Hippocampal formation (tissue), 2 donors: ENCODE results near the gene HSPA1B.
"Not testable (repeated sequence)": the region's sequence is repeated elsewhere in the genome, so short reads cannot be mapped to it uniquely, and the experiment has no call there.

ENCODE experiments used
- DNase-seq, 2 donors: peaks; one replicate each; lab custom pipeline; 2025; lab: John Stamatoyannopoulos, UW

The HSPA1B gene

DNA sequence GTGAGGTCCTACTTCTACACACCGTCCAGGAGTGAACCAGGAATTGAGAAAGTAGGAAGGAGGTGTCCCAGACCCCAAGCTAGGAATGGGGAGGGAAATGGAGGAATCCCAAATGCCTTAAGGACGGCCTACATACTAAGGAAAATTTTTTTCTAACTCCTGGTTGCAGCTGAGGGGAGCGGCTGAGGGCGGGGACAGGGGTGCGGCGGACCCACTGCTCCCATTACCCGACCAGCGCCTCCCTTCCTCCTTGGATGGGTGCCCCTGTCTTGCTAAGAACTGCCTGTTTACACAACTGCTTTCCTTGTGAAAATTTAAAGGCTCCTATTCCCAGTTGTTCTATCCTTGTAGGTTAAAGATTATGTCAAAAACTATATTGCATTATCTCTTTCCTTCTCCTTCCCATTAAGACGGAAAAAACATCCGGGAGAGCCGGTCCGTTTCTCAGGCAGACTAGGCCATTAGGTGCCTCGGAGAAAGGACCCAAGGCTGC is 699 bp upstream of the HSPA1B start:
- DNase-seq = peak; percentile 79 to 92

- DNase-seq = peak in 1 of 2 donors; percentile 82
These were observed 2.2 kb downstream of the HSPA1B start for GRCh38 chr6:31829633-31830283.

DNA sequence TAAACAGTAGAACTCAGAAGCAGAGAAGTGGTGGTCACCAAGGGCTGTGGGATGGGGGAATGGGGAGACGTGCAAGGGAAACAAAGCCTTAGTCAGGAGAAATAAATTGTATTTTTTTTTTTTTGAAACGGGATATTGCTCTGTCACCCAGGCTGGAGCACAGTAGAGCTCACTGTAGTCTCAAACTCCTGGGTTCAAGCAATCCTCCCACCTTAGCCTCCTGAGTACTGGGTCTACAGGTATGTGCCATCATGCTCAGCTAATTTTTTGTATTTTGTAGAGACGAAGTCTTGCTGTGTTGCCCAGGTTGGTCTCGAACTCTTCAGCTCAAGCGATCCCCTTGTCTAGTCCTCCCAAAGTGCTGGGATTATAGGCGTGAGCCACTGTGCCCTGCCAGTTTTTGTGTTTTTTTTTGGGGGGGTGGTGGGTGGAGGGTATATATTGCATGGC is 3.4 kb downstream of the HSPA1B start:
- no peak for DNase-seq

DNA sequence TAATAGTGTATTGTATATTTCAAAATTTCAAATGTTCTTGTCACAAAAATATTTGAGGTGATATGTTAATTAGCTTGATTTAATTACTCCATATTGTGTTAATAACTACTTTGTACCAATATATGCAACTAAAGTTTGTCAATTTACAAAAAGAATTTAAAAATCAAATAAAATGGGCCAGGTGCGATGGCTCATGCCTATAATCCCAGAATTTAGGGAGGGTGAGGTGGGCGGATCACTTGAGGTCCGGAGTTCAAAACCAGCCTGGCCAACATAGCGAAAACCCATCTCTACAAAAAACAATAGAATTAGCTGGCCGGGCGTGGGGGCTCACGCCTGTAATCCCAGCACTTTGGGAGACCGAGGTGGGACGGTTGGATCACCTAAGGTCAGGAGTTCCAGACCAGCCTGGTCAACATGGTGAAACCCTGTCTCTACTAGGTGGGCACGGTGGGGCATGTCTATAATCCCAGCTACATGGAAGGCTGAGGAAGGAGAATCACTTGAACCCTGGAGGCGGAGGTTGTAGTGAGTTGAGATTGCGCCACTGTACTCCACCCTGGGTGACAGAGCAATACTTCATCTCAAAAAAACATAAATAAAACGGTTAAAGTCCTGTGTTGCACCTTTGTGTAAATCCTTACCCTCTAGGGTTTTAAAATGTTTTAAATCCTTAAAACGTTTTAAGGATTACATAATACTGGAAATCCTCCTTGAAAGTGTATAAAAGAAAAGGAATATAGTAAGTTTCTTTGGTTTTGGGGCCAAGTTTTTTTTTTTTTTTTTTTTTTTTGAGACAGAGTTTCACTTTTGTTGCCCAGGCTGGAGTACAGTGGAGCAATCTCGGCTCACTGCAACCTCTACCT is 4.0 kb downstream of the HSPA1B start:
- DNase-seq = no peak

DNA sequence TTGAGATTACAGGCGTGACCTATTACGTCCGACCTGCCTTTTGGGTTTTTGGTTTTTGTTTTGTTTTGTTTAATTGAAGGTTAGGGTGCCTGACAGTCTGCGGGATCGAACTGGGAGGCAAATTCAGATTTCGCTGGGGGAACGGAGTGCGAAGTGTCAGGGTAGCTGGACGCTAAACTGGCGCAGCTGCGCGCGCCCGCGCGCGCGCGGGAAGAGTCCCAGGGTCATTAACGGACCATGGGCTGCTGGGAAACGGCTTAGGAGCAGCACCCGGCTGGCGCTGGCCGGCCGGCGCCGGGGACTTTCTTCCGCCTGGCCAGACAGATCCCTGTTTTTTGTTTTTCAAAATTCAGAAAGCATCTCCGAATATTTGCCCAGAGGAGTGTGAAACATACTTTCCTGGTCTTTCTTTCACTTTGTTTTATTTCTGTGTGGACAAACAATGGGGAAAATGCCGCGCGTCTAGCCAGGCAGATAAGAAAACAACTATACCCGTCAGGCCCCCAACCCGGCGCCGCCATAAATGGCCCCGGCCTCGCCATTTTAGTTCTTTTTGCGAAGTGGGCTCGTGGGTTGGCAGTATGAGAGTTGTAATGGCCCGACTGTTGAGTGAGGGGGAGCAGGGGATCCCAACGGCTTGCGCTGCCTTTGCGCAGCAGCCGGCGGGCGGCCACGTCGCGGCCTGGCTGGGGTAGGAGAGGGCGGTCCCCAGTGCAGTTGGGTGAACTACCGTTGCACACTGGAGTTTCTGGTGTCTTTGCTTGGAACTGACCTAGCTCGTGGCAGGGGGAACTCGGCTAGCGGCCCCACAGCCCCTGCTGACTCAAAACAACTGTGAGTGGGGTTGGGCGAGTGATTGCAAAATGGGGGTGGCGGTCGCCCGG is 7.1 kb downstream of the HSPA1B start:
- peak; percentile 83 to 87 for DNase-seq

DNA sequence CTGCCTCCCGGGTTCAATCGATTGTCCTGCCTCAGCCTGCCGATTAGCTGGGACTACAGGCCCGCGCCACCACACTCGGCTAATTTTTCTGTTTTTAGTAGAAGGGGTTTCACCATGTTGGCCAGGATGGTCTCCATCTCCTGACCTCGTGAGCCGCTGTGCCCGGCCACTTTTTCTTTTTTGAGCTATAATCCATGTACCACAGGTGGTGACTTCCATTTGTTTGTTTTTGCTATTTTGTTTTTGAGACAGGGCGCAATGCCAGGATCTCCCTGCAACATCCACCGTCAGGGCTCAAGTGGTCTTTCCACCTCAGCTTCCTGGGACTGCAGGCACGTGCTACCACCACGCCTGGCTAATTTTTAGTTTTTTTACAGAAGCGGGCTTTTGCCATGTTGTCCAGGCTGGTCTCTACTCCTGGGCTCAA is 8.5 kb downstream of the HSPA1B start:
- DNase-seq = no peak

- no peak for DNase-seq
These were observed 9.2 kb downstream of the HSPA1B start for GRCh38 chr6:31836474-31837368.

GRCh38 chr6:31837369-31838113 is 10.0 kb downstream of the HSPA1B start:
- DNase-seq = no peak

DNA sequence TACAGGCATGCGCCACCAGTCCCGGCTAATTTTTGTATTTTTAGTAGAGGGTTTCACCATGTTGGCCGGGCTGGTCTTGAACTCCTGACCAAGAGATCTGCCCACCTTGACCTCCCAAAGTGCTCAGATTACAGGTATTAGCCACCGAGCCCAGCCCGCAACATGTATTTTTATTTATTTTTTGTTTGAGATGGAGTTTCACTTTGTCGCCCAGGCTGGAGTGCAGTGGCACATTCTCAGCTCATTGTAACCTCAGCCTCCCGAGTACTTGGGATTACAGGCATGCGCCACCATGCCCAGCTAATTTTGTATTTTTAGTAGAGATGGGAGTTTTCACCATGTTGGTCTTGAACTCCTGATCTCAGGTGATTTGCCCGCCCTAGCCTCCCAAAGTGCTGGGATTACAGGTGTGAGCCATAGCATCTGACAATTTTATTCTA is 10.6 kb downstream of the HSPA1B start:
- not testable (repeated sequence) for DNase-seq

DNA sequence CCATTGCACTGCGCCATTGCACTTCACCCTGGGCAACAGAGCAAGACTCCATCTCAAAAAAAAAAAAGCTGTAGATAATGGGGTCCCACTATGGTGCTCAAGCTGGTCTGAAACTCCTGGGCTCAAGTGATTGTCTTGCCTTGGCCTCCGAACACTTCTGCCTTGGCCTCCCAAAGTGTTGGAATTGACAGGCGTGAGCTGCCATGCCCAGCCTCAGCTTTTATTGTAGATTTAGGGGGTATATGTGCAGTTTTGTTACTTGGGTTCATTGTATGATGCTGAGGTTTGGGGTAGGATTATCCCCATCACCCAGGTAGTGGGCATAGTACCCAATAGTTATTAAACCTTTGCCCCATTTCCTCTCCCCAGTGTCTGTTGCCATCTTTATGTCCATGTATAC is 11.4 kb downstream of the HSPA1B start:
- no peak for DNase-seq

DNA sequence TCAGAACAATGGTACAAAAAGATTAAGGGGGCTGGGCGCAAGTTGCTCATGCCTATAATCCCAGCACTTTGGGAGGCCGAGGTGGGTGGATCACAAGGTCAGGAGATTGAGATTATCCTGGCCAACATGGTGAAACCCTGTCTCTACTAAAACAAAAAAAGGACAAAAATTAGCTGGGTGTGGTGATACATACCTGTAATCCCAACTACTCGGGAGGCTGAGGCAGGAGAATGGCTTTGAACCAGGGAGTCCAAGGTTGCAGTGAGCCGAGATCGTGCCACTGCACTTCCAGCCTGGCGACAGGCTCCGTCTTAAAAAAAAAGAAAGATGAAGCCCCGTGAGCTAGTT is 12.2 kb downstream of the HSPA1B start:
- not testable (repeated sequence) for DNase-seq

GRCh38 chr6:31842053-31842452 is 14.5 kb downstream of the HSPA1B start:
- DNase-seq = no peak

- DNase-seq = no peak
These were observed 17.0 kb downstream of the HSPA1B start for GRCh38 chr6:31844507-31844906.

GRCh38 chr6:31847276-31847978 is 19.9 kb downstream of the HSPA1B start:
- no peak for DNase-seq

GRCh38 chr6:31850765-31851484 is 23.4 kb downstream of the HSPA1B start:
- no peak for DNase-seq

DNA sequence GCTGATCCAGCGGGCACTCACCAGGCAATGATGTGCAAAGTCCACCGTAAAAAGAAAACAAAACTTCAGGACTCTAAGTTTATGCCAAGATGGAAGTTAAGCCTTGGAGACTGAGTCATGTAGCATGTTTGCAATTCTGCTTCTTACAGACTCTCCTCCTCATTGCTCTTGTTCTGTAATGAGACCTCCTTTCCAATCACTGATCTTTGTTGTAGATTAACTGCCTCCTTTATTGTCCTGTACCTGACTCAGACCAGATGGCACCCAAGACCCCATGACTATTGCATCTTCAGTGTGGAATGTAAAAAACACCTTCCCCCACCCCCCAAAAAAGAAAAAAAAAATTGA is 23.9 kb downstream of the HSPA1B start:
- DNase-seq = no peak

DNA sequence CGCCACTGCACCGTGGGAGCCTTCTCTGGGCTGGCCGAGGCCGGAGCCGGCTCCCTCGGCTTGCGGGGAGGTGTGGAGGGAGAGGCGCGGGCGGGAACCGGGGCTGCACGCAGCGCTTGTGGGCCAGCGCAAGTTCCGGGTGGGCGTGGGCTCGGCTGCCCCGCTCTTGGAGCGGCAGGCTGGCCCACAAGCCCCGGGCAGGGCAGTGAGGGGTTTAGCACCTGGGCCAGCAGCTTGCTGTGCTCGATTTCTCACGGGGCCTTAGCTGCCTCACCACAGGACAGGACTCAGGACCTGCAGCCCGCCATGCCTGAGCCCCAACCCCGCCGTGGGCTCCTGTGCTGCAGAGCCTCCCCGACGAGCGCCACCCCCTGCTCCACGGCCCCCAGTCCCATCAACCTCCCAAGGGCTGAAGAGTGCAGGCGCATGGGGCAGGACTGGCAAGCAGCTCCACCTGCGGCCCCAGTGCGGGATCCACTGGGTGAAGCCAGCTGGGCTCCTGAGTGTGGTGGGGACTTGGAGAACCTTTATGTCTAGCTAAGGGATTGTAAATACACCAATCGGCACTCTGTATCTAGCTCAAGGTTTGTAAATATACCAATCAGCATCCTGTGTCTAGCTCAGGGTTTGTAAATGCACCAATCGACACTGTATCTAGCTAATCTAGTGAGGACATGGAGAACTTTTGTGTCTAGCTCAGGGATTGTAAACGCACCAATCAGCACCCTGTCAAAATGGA is 24.6 kb downstream of the HSPA1B start:
- not testable (repeated sequence) for DNase-seq

- not testable (repeated sequence) for DNase-seq
These were observed 30.2 kb downstream of the HSPA1B start for GRCh38 chr6:31857774-31858173.
